ENCODE measurements around the gene CPT1B.
"Not testable (repeated sequence)": the region's sequence is repeated elsewhere in the genome, so short reads cannot be mapped to it uniquely, and the experiment has no call there.

CPT1B gene

DNA sequence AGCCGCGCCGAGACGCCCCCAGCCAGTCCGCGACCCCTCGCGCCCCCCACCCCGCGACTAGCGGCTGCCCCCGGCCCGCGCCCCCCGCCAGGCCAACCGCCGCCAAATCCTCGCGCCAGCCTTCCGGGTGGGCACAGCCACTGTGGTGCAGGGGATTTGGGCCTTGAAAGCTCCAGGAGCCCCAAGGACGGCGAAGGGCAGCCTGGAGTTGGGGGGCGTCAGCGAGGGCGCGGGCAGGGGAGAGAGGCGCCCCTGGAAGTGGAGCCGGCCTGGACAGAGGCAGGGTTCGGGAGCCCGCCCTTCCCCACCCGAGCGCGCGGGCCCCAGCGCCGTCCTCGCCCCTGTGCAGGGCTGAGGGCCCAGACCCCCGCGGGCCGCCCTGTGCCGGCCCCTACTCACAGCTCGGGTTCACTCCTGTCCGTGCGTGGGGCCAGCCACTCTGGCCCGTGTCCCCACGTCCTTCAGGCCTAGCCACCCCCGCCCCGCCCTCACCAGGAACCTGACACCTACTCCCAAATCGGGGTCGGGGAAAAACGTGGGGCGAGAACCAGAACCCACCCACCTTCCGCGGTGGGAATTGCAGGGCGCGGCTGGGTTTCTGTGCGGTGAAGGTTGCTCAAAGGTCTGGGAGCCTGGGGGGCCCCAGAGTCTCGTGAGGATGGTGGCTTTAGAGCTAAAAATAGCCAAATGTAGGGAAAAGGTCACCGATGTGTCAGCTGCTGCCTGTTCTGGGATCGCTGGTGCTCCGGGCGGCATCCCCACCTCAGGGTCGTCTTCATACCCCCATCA lies at the start of gene CPT1B:
TSS of gene CPT1B (minus strand) at position 441 of the 789 bp plus-strand sequence. CDS start 512 bp downstream, outside the sequence.
- DNase-seq (ENCODE audit: low read depth) = no peak

DNA sequence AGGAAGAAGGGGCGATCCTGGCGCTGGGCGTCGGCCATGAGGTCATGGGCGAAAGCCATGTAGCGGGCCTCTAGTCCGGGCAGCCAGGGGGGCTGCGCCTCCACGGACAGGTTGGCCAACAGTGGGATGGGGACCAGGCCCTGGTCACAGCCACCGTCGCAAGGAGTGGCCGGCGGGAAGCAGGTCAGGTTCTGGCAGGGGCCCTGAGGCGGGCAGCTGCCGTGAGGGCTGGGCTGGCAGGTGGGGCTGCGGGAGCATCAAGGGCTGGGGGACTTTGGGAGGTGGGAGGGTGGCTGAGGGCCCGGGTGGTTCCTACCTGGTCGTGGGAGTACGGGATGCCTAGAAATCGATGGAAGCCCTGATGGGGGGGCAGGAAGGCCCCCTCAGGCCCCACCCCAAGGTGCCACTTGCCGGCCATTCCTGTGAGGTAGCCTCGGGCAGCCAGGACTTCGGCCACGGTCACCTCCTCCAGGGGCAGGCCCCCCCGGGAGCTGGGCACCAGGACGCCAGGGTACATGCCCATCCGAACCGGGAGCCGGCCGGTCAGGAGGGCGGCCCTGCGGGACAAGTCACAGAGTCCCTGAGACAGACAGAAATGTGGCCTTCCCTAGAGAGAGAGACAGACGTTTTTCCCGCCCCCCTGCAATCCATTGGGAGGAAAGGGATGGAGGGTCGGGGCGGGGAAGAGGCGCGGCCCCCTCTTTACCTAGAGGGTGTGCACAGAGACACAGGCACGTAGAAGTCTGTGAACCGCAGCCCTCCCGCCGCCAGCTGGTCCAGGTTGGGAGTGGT lies 48.8 kb upstream of the CPT1B start:
- DNase-seq (ENCODE audit: low read depth) = no peak

DNA sequence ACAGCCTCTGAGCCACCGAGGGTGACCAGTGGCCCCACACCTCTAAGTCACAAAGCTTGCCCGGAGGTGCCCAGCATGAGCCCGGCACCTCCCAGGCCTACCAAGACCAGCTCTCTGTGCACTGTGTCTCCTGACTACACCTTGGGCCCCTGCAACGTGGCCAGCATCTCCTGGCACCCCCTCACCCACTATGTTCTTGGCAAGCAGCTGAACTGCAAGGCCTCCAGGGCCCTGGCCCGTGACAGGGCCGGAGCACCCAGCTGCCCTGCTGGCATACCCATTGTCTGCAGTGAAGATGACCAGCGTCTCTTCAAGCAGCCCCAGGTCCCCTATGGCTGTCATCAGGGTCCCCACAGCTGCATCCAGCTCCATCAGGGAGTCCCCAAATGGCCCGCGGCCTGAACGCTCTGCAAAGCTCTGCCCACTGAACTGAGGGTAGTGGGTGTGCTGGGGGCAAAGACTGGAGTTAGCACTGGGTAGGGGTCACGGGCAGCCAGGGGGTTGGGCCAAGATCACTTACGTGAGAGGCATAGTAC lies 48.2 kb upstream of the CPT1B start:
- no peak for DNase-seq (ENCODE audit: low read depth)

DNA sequence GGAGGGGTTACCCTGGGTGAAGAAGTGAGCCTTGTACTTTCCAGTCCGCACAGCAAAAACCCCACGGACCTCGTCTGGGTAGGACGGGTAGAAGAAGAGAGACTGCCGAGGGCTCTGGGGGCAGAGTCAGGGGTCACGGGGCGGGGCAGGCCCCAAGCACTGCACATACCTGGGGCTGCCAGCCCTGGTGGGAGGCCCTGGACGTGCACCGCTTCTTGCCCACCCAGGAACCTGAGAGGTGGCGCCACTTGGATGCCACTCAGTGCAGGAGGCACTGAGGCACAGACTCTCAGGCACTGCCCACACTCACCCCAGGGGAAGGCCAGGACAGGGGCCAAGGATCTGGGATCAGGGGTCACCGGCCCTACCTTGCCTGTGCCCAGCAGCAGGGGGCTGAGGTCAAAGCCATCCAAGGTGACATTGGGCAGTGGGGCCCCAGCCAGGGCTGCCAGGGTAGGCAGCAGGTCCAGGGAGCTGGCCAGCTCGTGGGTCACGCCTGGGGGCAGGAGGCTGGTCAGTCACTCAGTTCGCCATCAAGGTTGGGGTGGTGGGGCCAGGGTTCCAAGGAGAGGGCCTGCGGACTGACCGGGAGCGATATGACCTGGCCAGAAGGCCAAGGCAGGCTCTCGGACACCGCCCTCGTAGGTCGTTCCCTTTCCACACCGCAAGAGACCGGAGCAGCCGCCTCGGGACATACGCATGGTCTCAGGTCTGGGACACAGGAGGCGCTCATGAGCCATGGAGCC lies 47.5 kb upstream of the CPT1B start:
- DNase-seq (ENCODE audit: low read depth) = no peak

DNA sequence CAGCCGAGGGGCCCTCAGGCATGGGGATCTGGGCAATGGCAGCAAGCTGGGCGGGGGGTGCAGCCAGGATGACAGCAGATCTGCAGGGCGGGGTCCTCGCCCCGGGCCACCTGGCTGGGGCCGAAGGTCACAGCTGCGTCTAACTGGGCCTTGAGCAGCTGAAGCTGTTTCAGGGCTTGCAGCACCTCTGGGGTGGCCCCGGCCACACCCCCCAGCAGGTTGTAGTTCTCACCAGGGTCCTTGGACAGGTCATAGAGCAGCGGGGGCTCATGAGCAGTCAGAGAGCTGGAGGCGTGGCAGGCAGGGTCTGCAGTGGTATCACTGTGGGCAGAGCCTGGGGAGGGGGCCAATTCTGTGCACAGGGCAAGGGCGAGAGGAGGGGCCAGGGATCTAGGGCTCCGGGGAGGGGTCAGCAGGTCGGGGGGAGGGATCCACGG lies 46.9 kb upstream of the CPT1B start:
- DNase-seq (ENCODE audit: low read depth) = no peak

DNA sequence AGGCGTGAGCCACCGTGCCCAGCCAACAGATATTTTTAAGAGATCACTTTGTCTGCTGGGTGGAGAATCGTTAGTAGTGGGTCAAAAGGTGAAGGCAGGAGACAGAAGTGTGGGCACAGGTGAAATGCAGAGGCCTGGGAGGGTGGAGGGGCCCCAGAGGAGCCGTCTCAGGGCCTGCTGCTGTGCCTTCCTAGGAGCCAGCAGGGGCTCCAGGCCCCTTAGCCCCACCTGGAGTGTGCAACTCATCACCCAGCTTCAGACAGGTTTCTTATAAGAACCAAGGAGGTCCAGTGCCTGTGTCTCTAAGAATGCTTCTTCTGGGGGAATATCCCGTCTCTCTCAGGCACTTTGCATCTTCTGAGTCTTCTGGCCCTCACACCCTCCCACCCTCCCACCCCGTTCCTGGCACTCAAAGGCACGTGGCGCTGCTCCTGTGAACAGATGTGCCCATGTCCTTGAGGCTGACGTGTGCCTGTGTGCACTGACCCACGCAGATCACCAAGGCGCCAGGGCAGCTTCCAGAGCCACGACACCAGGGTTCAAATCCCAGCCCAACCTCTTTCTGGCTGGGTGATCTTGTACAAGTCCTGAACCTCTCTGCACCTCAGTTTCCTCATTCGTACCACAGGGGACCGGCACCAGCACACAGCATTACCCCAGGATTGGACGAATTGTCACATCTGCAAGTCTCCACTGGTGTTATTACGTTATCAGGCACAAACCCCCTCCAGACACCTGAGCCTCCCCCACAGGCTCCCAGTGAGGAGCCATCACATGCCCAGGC lies 46.3 kb upstream of the CPT1B start:
- DNase-seq (ENCODE audit: low read depth) = no peak

DNA sequence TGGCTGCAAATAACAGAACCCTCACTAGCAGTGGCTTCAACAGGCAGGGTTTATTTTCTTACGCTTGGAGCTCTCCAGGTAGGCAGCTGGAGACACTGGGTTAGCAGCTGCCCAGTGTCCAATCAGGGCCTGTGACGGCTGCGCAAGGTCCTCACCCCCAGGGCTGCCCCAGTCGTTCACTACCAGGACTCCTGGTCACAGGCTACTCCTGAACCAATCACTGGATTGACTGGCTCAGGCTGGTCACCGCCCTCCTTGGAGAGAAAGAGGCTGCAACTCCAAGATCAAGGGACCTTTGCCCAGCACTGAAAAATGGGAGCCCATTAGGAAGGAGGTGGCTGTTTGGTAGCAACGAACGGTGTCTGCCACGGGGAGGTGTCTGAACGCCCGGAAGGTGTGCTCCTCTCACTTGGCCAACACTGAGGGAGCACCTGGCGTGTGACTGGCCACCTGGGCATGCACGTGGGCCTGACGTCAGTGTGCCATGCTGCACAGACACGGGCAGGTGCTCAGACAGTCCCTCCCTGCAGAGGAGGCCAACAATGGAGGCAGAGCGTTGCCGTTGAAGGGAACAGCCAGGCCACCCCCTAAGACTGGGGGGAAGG lies 44.6 kb upstream of the CPT1B start:
- DNase-seq (ENCODE audit: low read depth) = no peak

DNA sequence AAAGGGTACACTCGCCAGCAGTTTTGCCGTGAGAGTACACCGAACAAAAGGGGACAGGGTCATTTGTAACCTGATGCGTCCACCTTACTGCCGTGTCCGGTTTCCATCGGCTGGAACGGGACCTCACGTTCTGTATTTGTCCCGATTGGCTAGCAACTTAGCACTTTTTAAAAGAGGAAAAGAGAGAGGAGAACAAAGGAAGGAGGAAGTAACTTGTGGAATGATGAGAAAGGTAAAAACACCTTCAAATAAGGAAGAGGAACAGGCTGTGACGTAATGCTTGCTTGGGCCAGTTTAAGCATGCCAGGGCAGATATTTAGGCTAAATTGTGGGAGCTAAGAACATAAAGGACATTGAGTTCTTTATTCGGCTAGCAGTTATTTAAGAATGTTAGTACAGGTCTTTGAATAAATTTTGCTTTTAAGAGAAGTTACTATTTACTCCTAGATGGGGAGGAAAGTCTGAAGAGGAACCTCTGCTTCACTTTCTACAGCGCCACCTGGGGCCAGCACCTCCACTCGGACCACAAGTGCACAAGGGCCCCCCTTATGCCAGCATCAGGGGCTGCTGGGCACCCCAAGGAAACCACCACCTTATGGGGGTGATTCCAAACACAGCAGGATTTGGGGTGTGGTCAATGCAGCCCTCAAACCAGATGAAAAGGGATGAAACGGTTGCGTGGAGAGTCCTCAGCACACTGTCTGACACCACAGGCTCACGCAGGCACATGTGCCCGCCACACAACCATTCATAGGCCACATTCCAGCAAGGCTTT lies 43.9 kb upstream of the CPT1B start:
- DNase-seq (ENCODE audit: low read depth) = no peak

DNA sequence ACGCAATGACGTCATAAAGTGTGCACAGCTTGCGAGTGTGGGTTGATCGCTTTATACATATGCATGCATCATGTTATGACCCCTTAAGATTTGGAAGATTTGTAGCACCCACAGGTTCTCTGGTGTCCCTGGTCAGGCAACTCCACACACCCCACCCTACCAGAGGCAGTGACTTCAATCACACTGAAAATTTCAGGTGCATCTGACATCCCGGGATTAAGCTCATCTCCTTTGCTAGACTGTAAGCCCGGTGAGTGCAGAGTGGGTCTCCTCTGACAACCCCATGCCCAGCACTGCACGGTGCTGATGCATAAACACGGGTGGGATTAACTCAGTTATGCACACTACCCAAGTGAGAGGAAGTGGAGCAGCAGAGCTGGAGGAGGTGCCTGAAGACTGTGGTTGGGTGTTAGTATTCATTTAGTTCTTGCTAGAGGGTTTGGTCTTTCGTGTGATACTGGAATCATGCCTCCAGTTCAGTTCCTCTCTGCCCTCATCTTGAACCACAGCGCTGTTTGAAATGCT lies 43.2 kb upstream of the CPT1B start:
- DNase-seq (ENCODE audit: low read depth) = no peak

DNA sequence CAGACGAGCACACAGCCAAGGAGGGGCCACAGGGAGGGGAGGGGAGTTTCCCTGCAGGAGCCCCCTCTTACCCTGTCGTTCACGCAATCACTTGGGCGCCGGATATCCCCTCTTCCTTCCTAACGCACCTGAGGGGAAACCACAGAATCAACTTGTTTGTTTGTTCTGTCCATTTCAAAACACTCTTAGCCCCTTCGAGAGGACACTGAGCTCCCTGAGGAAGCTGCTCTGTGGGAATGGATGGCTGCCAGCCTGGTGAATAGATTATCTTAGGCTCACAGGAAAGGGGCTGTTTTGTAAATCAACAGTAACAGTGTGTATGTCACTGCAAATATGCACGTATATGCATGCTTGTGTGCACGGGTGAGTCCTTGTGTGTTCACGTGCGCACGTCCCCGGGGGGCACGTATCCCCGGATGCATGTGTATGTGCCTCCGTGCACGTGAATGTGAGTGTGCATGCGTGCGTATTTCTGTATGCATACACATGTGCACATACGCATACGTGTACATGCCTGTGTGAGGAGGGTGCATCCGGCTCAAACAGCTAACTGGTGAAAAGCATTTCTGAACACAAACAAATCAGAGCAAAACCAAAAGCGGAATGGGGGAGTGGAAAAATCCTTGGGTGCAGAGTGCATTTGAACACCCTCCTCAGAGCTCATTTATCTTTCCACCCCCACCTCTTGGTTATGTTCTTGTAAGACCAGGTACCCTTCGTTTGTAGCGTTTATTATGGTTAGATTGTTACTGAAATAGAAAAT lies 42.5 kb upstream of the CPT1B start:
- DNase-seq (ENCODE audit: low read depth) = no peak

DNA sequence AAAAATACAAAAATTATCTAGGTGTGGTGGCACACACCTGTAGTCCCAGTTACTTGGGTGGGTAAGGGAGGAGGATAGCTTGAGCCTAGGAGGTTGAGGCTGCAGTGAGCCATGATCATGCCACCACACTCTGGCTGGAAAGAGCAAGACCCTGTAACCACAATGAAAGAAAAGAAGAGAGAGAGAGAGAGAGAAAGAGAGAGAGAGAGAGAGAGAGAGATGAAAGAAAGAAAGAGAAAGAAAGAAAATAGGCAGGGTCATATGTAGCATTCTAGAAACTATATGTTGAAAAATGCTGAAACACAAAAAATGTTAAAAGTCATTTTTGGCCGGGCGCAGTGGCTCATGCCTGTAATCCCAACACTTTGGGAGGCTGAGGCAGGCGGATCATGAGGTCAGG lies 36.1 kb upstream of the CPT1B start:
- DNase-seq (ENCODE audit: low read depth) = not testable (repeated sequence)

DNA sequence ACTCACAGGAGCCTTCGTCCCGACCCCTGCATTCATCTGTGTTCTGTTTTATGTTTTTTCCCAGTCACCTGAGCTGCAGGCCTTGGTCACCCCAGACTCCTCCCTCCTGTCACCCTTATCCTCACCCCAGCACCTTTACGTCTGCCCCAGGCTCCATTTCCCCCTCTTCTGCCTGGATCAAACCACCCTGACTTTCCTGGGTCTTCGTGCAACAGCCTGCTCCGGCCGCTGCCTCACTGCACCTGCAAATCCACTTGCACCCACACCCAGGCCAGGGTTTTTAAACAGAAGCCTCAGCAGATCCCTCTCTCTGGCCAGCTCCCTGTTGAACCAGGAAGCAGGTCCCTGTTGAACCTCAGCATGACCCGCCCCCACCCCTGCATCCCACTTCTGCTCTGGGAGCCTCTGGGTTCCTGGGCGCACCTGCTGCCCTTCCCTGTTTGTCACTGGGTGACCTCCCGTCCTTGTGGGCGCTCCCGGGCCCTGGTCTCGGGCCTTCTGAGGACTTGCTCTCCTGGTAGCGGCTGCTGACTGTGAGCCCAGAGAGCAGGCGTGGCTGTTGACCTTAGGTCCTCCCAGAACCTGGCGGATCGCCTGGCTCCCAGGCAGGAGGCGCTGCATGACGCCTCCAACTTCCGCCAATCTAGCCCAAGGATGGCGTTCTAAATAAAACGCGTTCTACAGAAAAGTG lies 35.2 kb upstream of the CPT1B start:
- no peak for DNase-seq (ENCODE audit: low read depth)

DNA sequence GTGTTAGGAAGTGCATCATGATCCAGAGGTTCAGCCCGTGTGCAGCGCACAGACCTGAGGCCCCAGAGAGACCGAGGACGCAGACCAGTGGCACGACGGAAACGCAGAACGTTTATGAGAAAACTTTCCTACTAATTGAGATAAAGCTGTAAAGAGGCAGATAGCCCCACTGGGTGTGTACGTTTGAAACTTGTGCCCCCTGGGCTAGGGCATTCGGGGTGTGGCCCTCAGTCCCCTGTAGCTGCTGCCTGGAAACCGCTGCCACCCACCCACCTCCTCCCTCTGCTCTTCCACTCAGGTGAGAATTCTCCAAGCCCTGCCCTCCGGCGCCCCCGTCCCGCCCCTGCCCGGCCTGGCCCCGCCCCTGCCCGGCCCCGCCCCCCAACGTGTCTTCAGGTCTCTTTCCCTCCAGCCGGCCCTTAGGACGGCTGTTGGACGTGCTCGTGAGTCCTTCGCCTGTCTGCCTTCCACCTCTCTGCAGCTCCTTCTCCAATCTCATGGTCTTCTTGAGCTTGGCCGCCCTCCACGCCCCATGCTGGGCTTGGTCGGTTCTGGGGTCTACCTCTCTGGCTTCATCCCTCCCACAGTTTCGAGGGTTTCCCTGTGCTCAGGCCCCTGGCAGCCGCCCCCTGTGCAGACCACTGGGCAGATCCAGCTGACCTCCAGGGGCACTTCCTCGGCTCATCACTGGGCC lies 34.4 kb upstream of the CPT1B start:
- DNase-seq (ENCODE audit: low read depth) = no peak

DNA sequence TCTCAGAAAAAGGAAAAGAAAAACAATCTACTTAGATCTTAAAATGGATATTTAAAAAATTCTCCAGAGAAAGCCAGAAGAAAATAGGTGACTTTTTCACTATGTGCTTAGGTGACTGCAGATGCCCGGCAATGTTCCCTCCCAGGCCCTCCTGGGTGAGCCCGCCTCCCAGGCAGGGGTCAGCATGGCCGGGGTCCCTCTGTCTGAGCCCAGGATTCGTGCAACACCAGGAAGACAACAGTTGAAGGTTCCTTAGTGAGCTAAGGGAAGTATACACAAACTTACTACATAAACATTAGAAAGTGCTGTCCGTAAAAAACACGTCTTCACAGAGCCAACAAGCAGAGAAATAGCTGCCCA lies 33.9 kb upstream of the CPT1B start:
- no peak for DNase-seq (ENCODE audit: low read depth)

DNA sequence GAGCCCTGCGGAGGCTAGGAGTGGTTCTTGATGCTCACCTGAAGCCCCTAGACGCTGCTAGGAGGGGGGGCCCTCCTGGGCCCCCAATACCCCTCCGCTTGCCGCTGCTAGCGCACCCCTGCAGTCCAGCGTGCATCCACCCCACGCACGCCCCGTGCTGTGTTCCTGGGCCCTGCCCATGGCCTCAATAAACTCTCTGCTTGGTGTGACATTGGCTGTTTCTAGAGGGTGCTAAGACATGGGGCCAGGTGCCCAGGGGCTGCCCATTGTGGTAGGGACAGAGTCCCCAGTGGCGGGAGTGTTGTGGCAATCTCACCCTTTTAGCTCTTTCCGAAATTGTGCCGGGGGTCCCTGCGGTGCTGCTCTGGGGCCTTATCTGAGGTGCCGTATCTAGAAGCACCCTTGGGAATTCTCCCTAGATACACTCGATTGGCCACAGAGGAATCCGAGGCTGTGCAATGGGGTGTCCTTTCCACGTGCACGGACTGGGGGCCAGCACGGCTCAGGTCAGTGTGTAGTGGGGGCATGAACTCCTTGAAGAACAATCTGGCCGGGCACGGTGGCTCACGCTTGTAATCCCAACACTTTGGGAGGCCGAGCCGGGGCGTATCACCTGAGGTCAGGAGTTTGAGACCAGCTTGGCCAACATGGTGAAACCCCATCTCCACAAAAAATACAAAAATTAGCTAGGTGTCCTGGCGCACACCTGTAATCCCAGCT lies 33.3 kb upstream of the CPT1B start:
- no peak for DNase-seq (ENCODE audit: low read depth)

DNA sequence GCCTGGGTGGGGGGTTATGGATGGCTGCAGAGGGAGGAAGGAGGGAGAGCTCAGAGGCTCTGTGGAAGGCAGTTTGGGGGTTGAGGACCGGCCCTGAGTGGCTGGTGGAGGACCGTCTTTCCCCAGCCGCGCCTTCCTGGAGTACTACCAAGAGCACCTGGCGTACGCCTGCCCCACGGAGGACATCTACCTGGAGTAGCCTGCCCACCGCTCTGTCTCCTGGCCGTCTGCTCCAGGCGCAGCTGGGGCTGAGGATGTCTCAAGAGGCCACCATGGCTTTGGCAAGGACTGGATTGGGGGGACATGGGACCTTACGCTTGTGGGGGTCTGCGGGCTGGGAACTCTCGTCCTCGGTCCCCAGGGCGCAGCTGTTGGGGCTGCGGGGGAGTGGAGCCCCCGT lies 32.4 kb upstream of the CPT1B start:
- DNase-seq (ENCODE audit: low read depth) = no peak

DNA sequence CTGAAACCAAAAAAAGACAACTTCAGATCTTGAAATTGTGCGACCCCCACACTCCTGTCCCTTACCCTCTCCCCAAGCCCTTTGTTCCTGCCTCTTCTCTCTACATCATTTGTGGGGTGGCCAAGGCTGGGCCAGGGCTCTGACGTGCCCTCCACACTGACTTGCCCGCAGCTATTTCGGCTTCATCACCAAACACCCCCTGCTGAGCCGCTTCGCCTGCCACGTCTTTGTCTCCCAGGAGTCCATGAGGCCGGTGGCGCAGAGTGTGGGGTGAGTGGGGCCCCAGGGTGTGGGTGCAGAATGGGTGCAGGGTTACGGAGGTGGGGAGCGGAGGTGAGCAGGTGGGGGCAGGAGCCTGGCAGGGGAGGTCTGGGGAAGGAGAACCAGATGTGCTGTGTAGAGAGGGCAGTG lies 31.8 kb upstream of the CPT1B start:
- DNase-seq (ENCODE audit: low read depth) = no peak

DNA sequence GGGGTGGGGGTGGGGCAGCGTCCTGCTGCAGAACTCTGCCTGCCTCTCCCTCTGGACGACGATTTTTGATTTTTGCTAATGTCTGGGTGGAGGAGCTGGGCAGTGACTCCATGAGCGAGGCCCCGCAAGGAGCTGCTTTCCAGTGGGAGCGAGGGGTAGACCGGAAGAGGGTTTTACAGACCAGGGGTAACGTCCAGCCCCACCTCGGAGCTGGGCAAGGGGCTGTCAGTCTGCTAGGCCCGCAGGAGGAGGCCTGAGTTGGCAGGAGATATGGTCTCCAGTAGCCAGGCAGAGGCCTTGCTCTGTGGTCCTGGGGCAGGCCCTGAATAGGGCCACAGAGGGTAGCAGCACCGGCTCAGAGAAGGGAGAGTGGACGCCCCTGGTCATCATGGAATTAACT lies 31.4 kb upstream of the CPT1B start:
- no peak for DNase-seq (ENCODE audit: low read depth)

Data from HS-27A (cell line).